K562 (cell line): ENCODE data around the gene FIZ1. TPM values are rescaled to one million over a fixed set of nuclear protein-coding genes. Genes with fewer than 3 reads are reported as not detected.

ENCODE experiments used
- ATAC-seq: fragments of 200-7000 bp; cut with Tn5 transposase; 3 replicates; pipeline ENCODE4 v1.9.1; 2020; ENCODE audit warnings: moderate library complexity
- BruUV-seq: library from RNA; stranded (reverse); fragments of 400-500 nt; replicated peaks from 2 replicates; lab custom pipeline; 2021; lab: Mats Ljungman, UMichigan
- CTCF ChIA-PET: fragments of 300-600 bp; formaldehyde crosslinking; extraction: SDS; loops from one replicate; lab custom pipeline; 2021; ENCODE audit warnings: low intra/inter-chr PET ratio; lab: Yijun Ruan, JAX
- POLR2A ChIA-PET: fragments of 300-600, 350-650 bp; sonication (Branson Sonifier 250); formaldehyde crosslinking; extraction: SDS; loops from one replicate; lab custom pipeline; 2021; ENCODE audit warnings: antibody characterized with exemption, inconsistent platforms; lab: Yijun Ruan, JAX
- DNase-seq, 4 experiments: peaks; one replicate each; pipeline versions ENCODE4 v3.0.0 to v3.0.0-alpha.2; 2011 to 2018; ENCODE audit warnings: low spot score in 3 of 4, mixed read lengths in 3 of 4; ENCODE audit errors: extremely low read depth in 1 of 4
- FAIRE-seq: peaks from 2 replicates; lab custom pipeline; 2011; peaks lifted over from hg19 to GRCh38; lab: Jason Lieb, UNC
- H2AFZ ChIP-seq: 2 replicates; pipeline ENCODE4 v1.6.0; 2011; ENCODE audit warnings: low read depth, low read length, control low read depth, inconsistent platforms
- H3K27ac ChIP-seq: fragments of 200-600 bp; 3 replicates; pipeline ENCODE4 v1.8.0; 2011; ENCODE audit warnings: low read depth, mild to moderate bottlenecking, control low read depth, inconsistent platforms, low read length, moderate library complexity, mixed read lengths; ENCODE audit errors: extremely low read depth
- H3K27me3 ChIP-seq, 2 experiments: fragments of 300-600 bp in 1 of 2; 2 replicates in 1 of 2; 3 replicates in 1 of 2; pipeline versions ENCODE4 v1.6.0 to v1.8.0; 2011; ENCODE audit warnings: inconsistent platforms in 2 of 2, low read length in 2 of 2, mild to moderate bottlenecking in 1 of 2, mixed read lengths in 1 of 2, moderate library complexity in 1 of 2; ENCODE audit not compliant: control insufficient read depth in 2 of 2, insufficient read depth in 2 of 2
- H3K36me3 ChIP-seq: fragments of 300-600 bp; 3 replicates; pipeline ENCODE4 v1.8.0; 2011; ENCODE audit warnings: mild to moderate bottlenecking, low read length, inconsistent platforms; ENCODE audit not compliant: control insufficient read depth, insufficient read depth
- H3K4me1 ChIP-seq, 2 experiments: fragments of 200-600 bp in 1 of 2; replicated peaks in 1 of 2; 2 replicates in 1 of 2; 3 replicates in 1 of 2; pipeline versions ENCODE4 v1.5.1 to v1.8.0; 2011; ENCODE audit warnings: inconsistent platforms in 2 of 2, low read length in 2 of 2, mild to moderate bottlenecking in 1 of 2, mixed read lengths in 1 of 2, moderate library complexity in 1 of 2; ENCODE audit not compliant: control insufficient read depth in 2 of 2, insufficient read depth in 2 of 2
- H3K4me2 ChIP-seq: 2 replicates; pipeline ENCODE4 v1.6.1; 2011; ENCODE audit warnings: low read length, control low read depth, inconsistent platforms, mixed read lengths; ENCODE audit not compliant: insufficient read depth
- H3K4me3 ChIP-seq: fragments of 200-600 bp; sonication (generic), shearing (Covaris generic); 2 replicates; pipeline ENCODE4 v1.5.1; 2016; ENCODE audit warnings: control low read depth, inconsistent platforms
- H3K79me2 ChIP-seq: fragments of 200-600 bp; 3 replicates; pipeline ENCODE4 v1.8.0; 2011; ENCODE audit warnings: low read length, inconsistent platforms; ENCODE audit not compliant: control insufficient read depth, insufficient read depth
- H3K9ac ChIP-seq, 2 experiments: 2 replicates each; pipeline versions ENCODE4 v1.6.0 to v1.6.1; 2011; ENCODE audit warnings: low read depth in 2 of 2, low read length in 2 of 2, control low read depth in 1 of 2, inconsistent platforms in 1 of 2, mild to moderate bottlenecking in 1 of 2, mixed read lengths in 1 of 2; ENCODE audit not compliant: insufficient read depth in 1 of 2
- H3K9me1 ChIP-seq: one replicate; pipeline ENCODE4 v1.6.0; 2011; ENCODE audit warnings: inconsistent platforms, mild to moderate bottlenecking, low read length, moderate library complexity; ENCODE audit not compliant: control insufficient read depth, insufficient read depth
- H3K9me3 ChIP-seq: replicated peaks from 2 replicates; pipeline ENCODE4 v1.5.1; 2011; ENCODE audit warnings: low read depth, low read length, inconsistent platforms; ENCODE audit not compliant: control insufficient read depth, insufficient read depth
- H4K20me1 ChIP-seq: replicated peaks from 2 replicates; pipeline ENCODE4 v1.6.1; 2011; ENCODE audit warnings: low read length, inconsistent platforms, mixed read lengths; ENCODE audit not compliant: control insufficient read depth, insufficient read depth
- BACH1 ChIP-seq: fragments of 200-800 bp; sonication (Bioruptor generic); IDR thresholded peaks from 2 replicates; pipeline ENCODE4 v1.6.1; 2016; ENCODE audit warnings: missing genetic modification characterization, missing compliant biosample characterization
- EGR1 ChIP-seq: fragments of 450-650 bp; conservative IDR thresholded peaks from 2 replicates; pipeline ENCODE4 v1.6.1; 2017; ENCODE audit warnings: mild to moderate bottlenecking
- SMC3 ChIP-seq: conservative IDR thresholded peaks from 2 replicates; pipeline ENCODE4 v1.6.1; 2011; ENCODE audit warnings: low read depth, low read length, improper control_type of control experiment; ENCODE audit not compliant: insufficient read depth
- TBP ChIP-seq: optimal IDR thresholded peaks from 2 replicates; pipeline ENCODE3; 2011; ENCODE audit warnings: low read depth, low read length, improper control_type of control experiment
- ZBTB8A ChIP-seq: fragments of 450-650 bp; IDR thresholded peaks from 2 replicates; pipeline ENCODE4 v1.6.1; 2018; ENCODE audit warnings: mild to moderate bottlenecking, moderate library complexity; ENCODE audit not compliant: partially characterized antibody
- ZNF232 ChIP-seq: sonication (generic); formaldehyde crosslinking; IDR thresholded peaks from 2 replicates; pipeline ENCODE4 v1.8.0; 2022; ENCODE audit warnings: mild to moderate bottlenecking, missing genetic modification reagents
- WGBS: fragments of 100-300 bp; shearing (Covaris generic); methylation state at CpG from one replicate; pipeline ENCODE4 v1.1.6; 2016; ENCODE audit warnings: low coverage, mixed read lengths; ENCODE audit not compliant: insufficient coverage; ENCODE audit errors: missing lambda C conversion rate; 5-methylcytosine and 5-hydroxymethylcytosine counted together
- in situ Hi-C: fragments of 300-500 bp; cut with MboI; formaldehyde crosslinking; loops from 4 replicates; pipeline ENCODE4 v1.15.0; 2018; ENCODE audit warnings: inconsistent platforms, mixed read lengths
- intact Hi-C: fragments of 100-400 bp; cut with micrococcal nuclease; formaldehyde crosslinking; loops from 2 replicates; pipeline ENCODE4 v1.14.2; 2022
- polyA plus RNA-seq, 8 experiments: library from polyadenylated mRNA; depleted of rRNA in 4 of 8; stranded (reverse) in 5 of 8; unstranded in 3 of 8; fragments of >200 nt; fragmentation: Nextera tagmentation in 2 of 8; fragmentation: Illumina TruSeq in 1 of 8; extraction: Ambion mirVana in 2 of 8; extraction: Trizol in 1 of 8; gene quantifications; 2 replicates each; pipeline versions ENCODE4 v1.2.1 to v1.2.3, GENCODE V29; 2011 to 2014; ENCODE audit warnings: inconsistent platforms in 1 of 8, missing spikeins in 1 of 8
- total RNA-seq, 7 experiments: library from RNA; depleted of rRNA in 6 of 7; stranded (reverse); fragments of >200 nt in 6 of 7; fragmentation: Illumina TruSeq in 2 of 7; extraction: Trizol in 2 of 7; gene quantifications; 2 replicates each; pipeline versions ENCODE4 v1.2.1 to v1.2.3, GENCODE V29; 2011 to 2021; ENCODE audit warnings: low replicate concordance in 1 of 7
- TF ChIP-seq, protein P1 (sequence below): fragments of 450-650 bp; formaldehyde crosslinking; IDR thresholded peaks from 2 replicates; pipeline ENCODE4 v1.4.0; 2020; ENCODE audit warnings: mild to moderate bottlenecking, moderate library complexity
- TF ChIP-seq, protein P2 (sequence below), 3 experiments: fragments of 200-800 bp in 1 of 3; fragments of 250-450 bp in 1 of 3; fragments of 450-650 bp in 1 of 3; sonication (Bioruptor Pico) in 1 of 3; sonication (Bioruptor generic) in 1 of 3; formaldehyde crosslinking in 1 of 3; IDR thresholded peaks; 2 replicates each; pipeline versions ENCODE4 v1.6.1 to v1.8.0; 2016 to 2022; ENCODE audit warnings: mild to moderate bottlenecking in 2 of 3, missing genetic modification characterization in 2 of 3, missing compliant biosample characterization in 1 of 3, moderate library complexity in 1 of 3

The FIZ1 gene
- total and polyA plus RNA-seq, 9 of the 15 experiments (the other 6 are each of a cell fraction or from before 2014, with no cell fraction given): 0.79 to 17.5 (median 5.5) TPM

DNA sequence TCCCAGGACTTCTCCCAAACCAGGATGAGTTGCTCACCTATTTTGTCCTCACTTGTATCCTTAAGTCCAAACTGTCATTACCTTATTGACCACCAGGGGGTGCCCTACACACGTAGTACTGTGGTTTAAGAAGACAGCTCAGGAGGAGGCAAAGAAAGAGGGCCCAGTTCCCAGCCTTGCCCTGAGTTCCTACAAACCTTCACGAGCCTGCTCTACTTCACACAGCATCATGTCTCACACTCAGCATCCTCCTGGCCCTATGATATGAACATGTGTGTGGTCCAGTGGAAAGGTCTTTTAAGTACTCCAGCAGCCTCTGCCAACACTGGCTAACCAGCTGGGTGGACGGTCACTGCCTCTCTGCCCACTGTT is 33.1 kb upstream of the FIZ1 start:
- H2AFZ ChIP-seq: peak overlapping the region; percentile 86
- peak overlapping the region; percentile 21; the same call in 1 of the 2 replicates for H3K4me2 ChIP-seq
- H3K4me1 ChIP-seq: peaks cover 13 to 22% of the 10 kb centered on the region in 2 experiments
- H3K9me1 ChIP-seq: no peaks in the 10 kb centered on the region
- H3K27me3 ChIP-seq: no peaks in the 10 kb centered on the region
- H3K36me3 ChIP-seq: no peaks in the 10 kb centered on the region
- H4K20me1 ChIP-seq: no peaks in the 10 kb centered on the region
- in situ Hi-C loops (loop anchor here (10.0 to 25.0 kb wide), 3 partner anchors 495 to 758 kb away; partner anchors contain the start of genes FCAR, TNNT1 and ZSCAN5A), intact Hi-C loops (loop anchor here (1.0 to 10.0 kb wide), 2 partner anchors 177 to 488 kb away; partner anchors contain the start of gene TNNT1)
- H3K79me2 ChIP-seq: peaks cover 23% of the 10 kb centered on the region
- DNase-seq (peak; percentile 54 to 95 (median 60)), ATAC-seq (peak; percentile 82), FAIRE-seq (peak; percentile 91)
- WGBS: 31% methylated on average over 3 of the region's 3 CpGs
- ChIA-PET CTCF (interaction anchor here (0.5 to 3.3 kb wide), 9 partner anchors 21 to 539 kb away, joined by 3 to 73 read pairs (median 5); partner anchors contain the start of genes U2AF2 and ZNF865), POLR2A (interaction anchor here (0.5 to 2.0 kb wide), 5 partner anchors 8 to 683 kb away, joined by 3 to 12 read pairs (median 3); partner anchors contain the start of genes ZNF784 and ZNF865)
- BruUV-seq: no TSS peak
- no peak overlapping the region for H3K27ac ChIP-seq
- H3K4me3 ChIP-seq: no peak overlapping the region
- no peak overlapping the region for H3K9ac ChIP-seq
- H3K9me3 ChIP-seq: 0 out of 2 replicates have a peak, but pooled peaks cover 2% of the 10 kb centered on the region
- TF ChIP-seq, protein P1, sequence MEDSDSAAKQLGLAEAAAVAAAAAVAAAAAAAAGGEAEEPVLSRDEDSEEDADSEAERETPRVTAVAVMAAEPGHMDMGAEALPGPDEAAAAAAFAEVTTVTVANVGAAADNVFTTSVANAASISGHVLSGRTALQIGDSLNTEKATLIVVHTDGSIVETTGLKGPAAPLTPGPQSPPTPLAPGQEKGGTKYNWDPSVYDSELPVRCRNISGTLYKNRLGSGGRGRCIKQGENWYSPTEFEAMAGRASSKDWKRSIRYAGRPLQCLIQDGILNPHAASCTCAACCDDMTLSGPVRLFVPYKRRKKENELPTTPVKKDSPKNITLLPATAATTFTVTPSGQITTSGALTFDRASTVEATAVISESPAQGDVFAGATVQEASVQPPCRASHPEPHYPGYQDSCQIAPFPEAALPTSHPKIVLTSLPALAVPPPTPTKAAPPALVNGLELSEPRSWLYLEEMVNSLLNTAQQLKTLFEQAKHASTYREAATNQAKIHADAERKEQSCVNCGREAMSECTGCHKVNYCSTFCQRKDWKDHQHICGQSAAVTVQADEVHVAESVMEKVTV: peak; percentile 71
- TF ChIP-seq ZBTB8A (no peak), TBP (peak; percentile 22), SMC3 (peak; percentile 78), EGR1 (no peak), BACH1 (tag) (no peak), ZNF232 (CRISPR knock-in tag) (no peak)
- TF ChIP-seq, protein P2, sequence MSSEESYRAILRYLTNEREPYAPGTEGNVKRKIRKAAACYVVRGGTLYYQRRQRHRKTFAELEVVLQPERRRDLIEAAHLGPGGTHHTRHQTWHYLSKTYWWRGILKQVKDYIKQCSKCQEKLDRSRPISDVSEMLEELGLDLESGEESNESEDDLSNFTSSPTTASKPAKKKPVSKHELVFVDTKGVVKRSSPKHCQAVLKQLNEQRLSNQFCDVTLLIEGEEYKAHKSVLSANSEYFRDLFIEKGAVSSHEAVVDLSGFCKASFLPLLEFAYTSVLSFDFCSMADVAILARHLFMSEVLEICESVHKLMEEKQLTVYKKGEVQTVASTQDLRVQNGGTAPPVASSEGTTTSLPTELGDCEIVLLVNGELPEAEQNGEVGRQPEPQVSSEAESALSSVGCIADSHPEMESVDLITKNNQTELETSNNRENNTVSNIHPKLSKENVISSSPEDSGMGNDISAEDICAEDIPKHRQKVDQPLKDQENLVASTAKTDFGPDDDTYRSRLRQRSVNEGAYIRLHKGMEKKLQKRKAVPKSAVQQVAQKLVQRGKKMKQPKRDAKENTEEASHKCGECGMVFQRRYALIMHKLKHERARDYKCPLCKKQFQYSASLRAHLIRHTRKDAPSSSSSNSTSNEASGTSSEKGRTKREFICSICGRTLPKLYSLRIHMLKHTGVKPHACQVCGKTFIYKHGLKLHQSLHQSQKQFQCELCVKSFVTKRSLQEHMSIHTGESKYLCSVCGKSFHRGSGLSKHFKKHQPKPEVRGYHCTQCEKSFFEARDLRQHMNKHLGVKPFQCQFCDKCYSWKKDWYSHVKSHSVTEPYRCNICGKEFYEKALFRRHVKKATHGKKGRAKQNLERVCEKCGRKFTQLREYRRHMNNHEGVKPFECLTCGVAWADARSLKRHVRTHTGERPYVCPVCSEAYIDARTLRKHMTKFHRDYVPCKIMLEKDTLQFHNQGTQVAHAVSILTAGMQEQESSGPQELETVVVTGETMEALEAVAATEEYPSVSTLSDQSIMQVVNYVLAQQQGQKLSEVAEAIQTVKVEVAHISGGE (CRISPR knock-in tag; IDR thresholded peaks at IDR 0.05): peak in 1 of 3 experiments; percentile 57; a peak in 1 of 6 replicates
